ENCODE data around the gene BPTF.

The BPTF gene

GRCh38 chr17:67813803-67814180 is 11.5 kb upstream of the BPTF start:
- no peak for TF ChIP-seq REST (IDR thresholded peaks at IDR 0.05; ENCODE audit: insufficient read depth in 1 of 2, low read depth in 2 of 2, low read length in 2 of 2)

DNA sequence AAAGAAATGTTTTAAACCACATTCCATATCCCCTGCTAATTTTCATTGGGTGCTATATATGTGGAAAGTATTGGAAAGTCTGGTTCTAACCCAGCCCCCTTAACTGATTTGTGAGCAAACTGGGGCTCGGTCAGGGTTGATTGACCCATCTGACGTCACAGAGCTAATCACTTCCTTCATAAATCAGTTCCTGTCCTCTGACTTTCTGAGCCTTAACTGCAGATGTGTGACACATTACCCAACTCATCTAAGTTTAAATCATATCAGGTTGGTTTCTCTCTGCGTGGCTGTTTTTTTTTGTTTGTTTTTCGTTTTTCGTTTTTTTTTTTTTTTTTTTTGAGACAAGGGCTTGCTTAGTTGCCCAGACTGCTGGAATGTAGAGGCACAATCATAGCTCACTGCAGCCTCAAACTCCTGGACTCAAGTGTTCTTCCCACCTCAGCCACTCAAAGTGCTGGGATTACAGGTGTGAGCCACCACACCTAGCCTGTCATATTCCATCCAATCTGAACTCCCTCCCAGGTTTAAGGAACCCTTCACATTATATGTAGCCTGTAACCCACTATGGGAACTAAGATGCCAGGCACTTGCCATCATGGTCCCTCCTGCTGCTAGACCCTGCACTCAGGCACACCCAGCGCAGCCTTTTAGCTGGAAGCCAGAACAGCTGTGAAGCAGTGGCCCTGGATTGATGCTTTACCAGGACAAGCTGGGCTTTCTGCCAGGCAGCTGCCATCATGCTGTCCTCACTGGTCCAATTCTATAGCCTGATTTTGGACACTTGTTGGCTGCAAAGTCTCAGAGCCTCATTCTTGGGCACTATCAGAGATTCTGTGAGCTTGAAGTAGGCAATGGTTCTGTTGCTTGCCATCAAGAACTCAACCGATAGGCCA is 6.9 kb upstream of the BPTF start:
- no peak for TF ChIP-seq TAF1 (IDR thresholded peaks at IDR 0.05; ENCODE audit: borderline replicate concordance, insufficient read depth, low read length)
- TF ChIP-seq SIN3A (IDR thresholded peaks at IDR 0.05; ENCODE audit: borderline replicate concordance, insufficient read depth, low read length) = no peak
- TF ChIP-seq FOXP2 (optimal IDR thresholded peaks at IDR 0.05; ENCODE audit: borderline replicate concordance, extremely low read depth, extremely low read length, insufficient read depth) = no peak
- no peak for TF ChIP-seq POLR2AphosphoS5 (IDR thresholded peaks at IDR 0.05; ENCODE audit: low read depth, low read length)
- TF ChIP-seq REST (IDR thresholded peaks at IDR 0.05; ENCODE audit: insufficient read depth in 1 of 2, low read depth in 2 of 2, low read length in 2 of 2) = no peak

DNA sequence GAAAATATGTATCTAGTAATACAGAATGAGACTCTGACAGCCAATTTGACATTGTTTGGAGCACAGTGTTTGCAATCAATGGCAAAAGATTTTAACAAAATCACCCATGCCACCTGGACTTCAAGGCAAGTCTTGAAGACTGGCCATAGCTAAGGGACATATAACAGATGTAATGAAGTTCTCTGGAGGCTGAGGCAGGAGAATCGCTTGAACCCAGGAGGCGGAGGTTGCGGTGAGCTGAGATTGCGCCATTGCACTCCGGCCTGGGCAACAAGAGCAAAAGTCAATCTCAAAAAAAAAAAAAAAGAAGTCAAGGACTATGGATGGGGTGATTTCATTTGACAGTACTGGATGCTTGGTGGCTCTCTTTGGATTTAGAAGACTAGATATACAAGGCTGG is 5.6 kb upstream of the BPTF start:
- TF ChIP-seq FOXP2 (optimal IDR thresholded peaks at IDR 0.05; ENCODE audit: borderline replicate concordance, extremely low read depth, extremely low read length, insufficient read depth) (no peak), TAF1 (IDR thresholded peaks at IDR 0.05; ENCODE audit: borderline replicate concordance, insufficient read depth, low read length) (no peak)

- TF ChIP-seq REST (IDR thresholded peaks at IDR 0.05; ENCODE audit: insufficient read depth in 1 of 2, low read depth in 2 of 2, low read length in 2 of 2) (no peak), FOXP2 (optimal IDR thresholded peaks at IDR 0.05; ENCODE audit: borderline replicate concordance, extremely low read depth, extremely low read length, insufficient read depth) (no peak), POLR2AphosphoS5 (IDR thresholded peaks at IDR 0.05; ENCODE audit: low read depth, low read length) (no peak), SIN3A (IDR thresholded peaks at IDR 0.05; ENCODE audit: borderline replicate concordance, insufficient read depth, low read length) (no peak), TAF1 (IDR thresholded peaks at IDR 0.05; ENCODE audit: borderline replicate concordance, insufficient read depth, low read length) (no peak)
Measured at GRCh38 chr17:67821871-67822367, 3.4 kb upstream of the BPTF start.

DNA sequence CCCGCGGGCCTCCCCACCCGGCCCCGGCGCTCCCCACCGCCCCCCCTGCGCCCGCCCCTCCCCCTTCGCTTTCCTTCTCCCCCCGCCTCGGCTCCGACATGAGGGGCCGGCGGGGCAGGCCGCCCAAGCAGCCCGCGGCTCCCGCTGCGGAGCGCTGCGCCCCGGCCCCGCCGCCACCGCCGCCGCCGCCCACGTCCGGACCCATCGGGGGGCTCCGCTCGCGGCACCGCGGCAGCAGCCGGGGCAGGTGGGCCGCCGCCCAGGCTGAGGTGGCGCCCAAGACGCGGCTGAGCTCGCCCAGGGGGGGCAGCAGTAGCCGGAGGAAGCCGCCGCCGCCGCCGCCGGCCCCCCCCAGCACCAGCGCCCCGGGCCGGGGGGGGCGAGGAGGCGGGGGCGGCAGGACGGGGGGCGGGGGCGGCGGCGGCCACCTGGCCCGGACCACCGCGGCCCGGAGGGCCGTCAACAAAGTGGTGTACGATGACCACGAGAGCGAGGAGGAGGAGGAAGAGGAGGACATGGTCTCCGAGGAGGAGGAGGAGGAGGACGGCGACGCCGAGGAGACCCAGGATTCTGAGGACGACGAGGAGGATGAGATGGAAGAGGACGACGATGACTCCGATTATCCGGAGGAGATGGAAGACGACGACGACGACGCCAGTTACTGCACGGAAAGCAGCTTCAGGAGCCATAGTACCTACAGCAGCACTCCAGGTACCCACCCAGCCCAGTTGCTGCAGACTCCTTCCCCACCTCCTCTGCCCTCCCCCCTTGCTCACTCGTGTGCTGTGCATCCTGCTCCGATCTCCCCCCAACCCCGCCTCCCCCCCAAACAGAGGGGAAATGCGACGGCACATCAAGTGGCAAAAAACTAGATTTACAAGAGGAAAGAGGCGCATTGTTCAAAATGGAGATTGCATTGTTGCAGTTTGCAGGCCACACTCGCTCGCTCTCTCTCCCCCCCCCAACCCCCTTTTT is 611 bp downstream of the BPTF start:
- peak; percentile 31; the same call in 1 of the 2 replicates for TF ChIP-seq SIN3A (IDR thresholded peaks at IDR 0.05; ENCODE audit: borderline replicate concordance, insufficient read depth, low read length)

DNA sequence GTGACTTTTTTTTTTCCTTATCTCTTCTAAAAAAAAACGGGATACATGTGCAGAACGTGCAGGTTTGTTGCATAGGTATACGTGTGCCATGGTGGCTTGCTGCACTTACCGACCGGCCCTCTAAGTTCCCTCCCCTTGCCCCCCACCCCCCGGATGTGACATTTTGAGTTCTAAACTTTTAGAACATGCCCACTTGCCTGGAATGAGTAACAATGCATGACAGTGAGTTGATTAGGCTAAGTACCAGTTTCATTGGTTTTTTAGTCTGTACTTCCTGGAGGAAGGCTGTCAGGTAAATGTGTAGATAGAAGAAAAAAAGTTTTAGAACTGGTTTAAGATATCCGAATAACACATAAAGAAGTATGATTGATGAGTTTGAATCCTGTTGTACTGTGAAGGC is 4.0 kb downstream of the BPTF start:
- TF ChIP-seq SIN3A (IDR thresholded peaks at IDR 0.05; ENCODE audit: borderline replicate concordance, insufficient read depth, low read length) (no peak), POLR2AphosphoS5 (IDR thresholded peaks at IDR 0.05; ENCODE audit: low read depth, low read length) (no peak), REST (IDR thresholded peaks at IDR 0.05; ENCODE audit: insufficient read depth in 1 of 2, low read depth in 2 of 2, low read length in 2 of 2) (no peak), TAF1 (IDR thresholded peaks at IDR 0.05; ENCODE audit: borderline replicate concordance, insufficient read depth, low read length) (no peak), FOXP2 (optimal IDR thresholded peaks at IDR 0.05; ENCODE audit: borderline replicate concordance, extremely low read depth, extremely low read length, insufficient read depth) (no peak)
